Loucy (cell line): Measurements from ENCODE around the gene ARMC9.

Experiments used
- H2AFZ ChIP-seq: fragments of 200-600 bp; sonication (generic); 2 replicates; pipeline ENCODE4 v1.6.0; 2016; ENCODE audit warnings: antibody characterized with exemption, mild to moderate bottlenecking, low read length, moderate library complexity
- H3F3A ChIP-seq: fragments of 200-600 bp; 2 replicates; pipeline ENCODE4 v1.6.0; 2016; ENCODE audit warnings: antibody characterized with exemption, low read depth, mild to moderate bottlenecking
- H3K27me3 ChIP-seq: fragments of 200-600 bp; sonication (generic); 2 replicates; pipeline ENCODE4 v1.6.1; 2014; ENCODE audit warnings: low read length, mild to moderate bottlenecking; ENCODE audit not compliant: insufficient read depth, poor library complexity, severe bottlenecking
- H3K36me3 ChIP-seq: fragments of 200-600 bp; sonication (generic); 2 replicates; pipeline ENCODE4 v1.6.1; 2016; ENCODE audit warnings: low read length; ENCODE audit not compliant: insufficient read depth
- H3K4me1 ChIP-seq: fragments of 200-600 bp; sonication (generic); 2 replicates; pipeline ENCODE4 v1.5.1; 2014; ENCODE audit warnings: low read length, mild to moderate bottlenecking; ENCODE audit not compliant: insufficient read depth, poor library complexity, severe bottlenecking
- H3K4me2 ChIP-seq: fragments of 200-600 bp; sonication (generic); 2 replicates; pipeline ENCODE4 v1.6.0; 2014; ENCODE audit warnings: antibody characterized with exemption, low read length, low read depth, mild to moderate bottlenecking; ENCODE audit not compliant: poor library complexity, severe bottlenecking
- H3K4me3 ChIP-seq: fragments of 200-600 bp; sonication (generic); 2 replicates; pipeline ENCODE4 v1.5.1; 2014; ENCODE audit warnings: low read length, mild to moderate bottlenecking, mixed read lengths; ENCODE audit not compliant: poor library complexity, severe bottlenecking
- H3K79me2 ChIP-seq: fragments of 200-600 bp; sonication (generic); 2 replicates; pipeline ENCODE4 v1.6.1; 2014; ENCODE audit warnings: low read length; ENCODE audit not compliant: insufficient read depth
- H3K9ac ChIP-seq: fragments of 200-600 bp; sonication (generic); 2 replicates; pipeline ENCODE4 v1.6.0; 2014; ENCODE audit warnings: mild to moderate bottlenecking, low read depth, low read length, moderate library complexity; ENCODE audit not compliant: poor library complexity, severe bottlenecking
- H3K9me2 ChIP-seq: fragments of 200-600 bp; sonication (generic); replicated peaks from 2 replicates; pipeline ENCODE4 v1.6.1; 2016; ENCODE audit warnings: low read depth, low read length, mixed read lengths
- H3K9me3 ChIP-seq: fragments of 200-600 bp; sonication (generic); 2 replicates; pipeline ENCODE4 v1.6.1; 2014; ENCODE audit warnings: mild to moderate bottlenecking, antibody characterized with exemption, low read length, low read depth; ENCODE audit not compliant: insufficient read depth
- H4K20me1 ChIP-seq: fragments of 200-600 bp; sonication (generic); 2 replicates; pipeline ENCODE4 v1.6.0; 2014; ENCODE audit warnings: antibody characterized with exemption, low read length, mild to moderate bottlenecking; ENCODE audit not compliant: insufficient read depth, poor library complexity, severe bottlenecking
- CTCF ChIP-seq: fragments of 200-600 bp; sonication (generic); conservative IDR thresholded peaks from 2 replicates; pipeline ENCODE4 v1.5.1; 2014; ENCODE audit warnings: mild to moderate bottlenecking, antibody characterized with exemption, low read length
- EZH2phosphoT487 ChIP-seq: fragments of 200-600 bp; IDR thresholded peaks from 2 replicates; pipeline ENCODE4 v1.6.1; 2018; ENCODE audit warnings: antibody characterized with exemption, mild to moderate bottlenecking, moderate library complexity, borderline replicate concordance

Gene ARMC9

GRCh38 chr2:231160701-231161100 lies 37.7 kb upstream of the ARMC9 start:
- Histone ChIP-seq H3K36me3 (peaks cover 70% of the 10 kb centered on the region), H3K79me2 (no peaks in the 10 kb centered on the region), H3K9ac (no peak overlapping the region), H4K20me1 (no peaks in the 10 kb centered on the region), H3K4me2 (no peak overlapping the region), H3K9me2 (no peaks in the 10 kb centered on the region), H3K27me3 (no peaks in the 10 kb centered on the region), H3K4me1 (peaks cover 3% of the 10 kb centered on the region), H3F3A (no peaks in the 10 kb centered on the region), H3K4me3 (no peak overlapping the region), H3K9me3 (no peaks in the 10 kb centered on the region), H2AFZ (no peak overlapping the region)
- TF ChIP-seq CTCF (no peak), EZH2phosphoT487 (no peak)

- Histone ChIP-seq H3K4me1 (peaks cover 3% of the 10 kb centered on the region), H3K79me2 (no peaks in the 10 kb centered on the region), H4K20me1 (no peaks in the 10 kb centered on the region), H3K4me3 (no peak overlapping the region), H2AFZ (no peak overlapping the region), H3K9ac (no peak overlapping the region), H3F3A (no peaks in the 10 kb centered on the region), H3K9me3 (no peaks in the 10 kb centered on the region), H3K36me3 (peaks cover 77% of the 10 kb centered on the region), H3K9me2 (no peaks in the 10 kb centered on the region), H3K27me3 (no peaks in the 10 kb centered on the region), H3K4me2 (no peak overlapping the region)
- TF ChIP-seq EZH2phosphoT487 (no peak), CTCF (no peak)
Measured at GRCh38 chr2:231161252-231161839, 37.1 kb upstream of the ARMC9 start.

- no peak overlapping the region for H3K4me2 ChIP-seq
- H3K9ac ChIP-seq, result no peak overlapping the region
- H3K9me3 ChIP-seq, result no peaks in the 10 kb centered on the region
- no peaks in the 10 kb centered on the region for H3K79me2 ChIP-seq
- H3K4me1 ChIP-seq, result peaks cover 3% of the 10 kb centered on the region
- no peaks in the 10 kb centered on the region for H3K27me3 ChIP-seq
- no peak overlapping the region for H2AFZ ChIP-seq
- H3K36me3 ChIP-seq, result peaks cover 82% of the 10 kb centered on the region
- H3K9me2 ChIP-seq, result no peaks in the 10 kb centered on the region
- no peaks in the 10 kb centered on the region for H4K20me1 ChIP-seq
- H3F3A ChIP-seq, result no peaks in the 10 kb centered on the region
- no peak for TF ChIP-seq CTCF
- no peak for TF ChIP-seq EZH2phosphoT487
- H3K4me3 ChIP-seq, result no peak overlapping the region
Measured at GRCh38 chr2:231161877-231162329, 36.5 kb upstream of the ARMC9 start.
